ENCODE measurements around the gene PARS2. TPM values are rescaled to one million over a fixed set of nuclear protein-coding genes. Genes with fewer than 3 reads are reported as not detected.

PARS2 gene
- polyA plus RNA-seq, 1 donor (not counting 4 experiments of a cell fraction or from before 2014, with no cell fraction given): 3.0 TPM

DNA sequence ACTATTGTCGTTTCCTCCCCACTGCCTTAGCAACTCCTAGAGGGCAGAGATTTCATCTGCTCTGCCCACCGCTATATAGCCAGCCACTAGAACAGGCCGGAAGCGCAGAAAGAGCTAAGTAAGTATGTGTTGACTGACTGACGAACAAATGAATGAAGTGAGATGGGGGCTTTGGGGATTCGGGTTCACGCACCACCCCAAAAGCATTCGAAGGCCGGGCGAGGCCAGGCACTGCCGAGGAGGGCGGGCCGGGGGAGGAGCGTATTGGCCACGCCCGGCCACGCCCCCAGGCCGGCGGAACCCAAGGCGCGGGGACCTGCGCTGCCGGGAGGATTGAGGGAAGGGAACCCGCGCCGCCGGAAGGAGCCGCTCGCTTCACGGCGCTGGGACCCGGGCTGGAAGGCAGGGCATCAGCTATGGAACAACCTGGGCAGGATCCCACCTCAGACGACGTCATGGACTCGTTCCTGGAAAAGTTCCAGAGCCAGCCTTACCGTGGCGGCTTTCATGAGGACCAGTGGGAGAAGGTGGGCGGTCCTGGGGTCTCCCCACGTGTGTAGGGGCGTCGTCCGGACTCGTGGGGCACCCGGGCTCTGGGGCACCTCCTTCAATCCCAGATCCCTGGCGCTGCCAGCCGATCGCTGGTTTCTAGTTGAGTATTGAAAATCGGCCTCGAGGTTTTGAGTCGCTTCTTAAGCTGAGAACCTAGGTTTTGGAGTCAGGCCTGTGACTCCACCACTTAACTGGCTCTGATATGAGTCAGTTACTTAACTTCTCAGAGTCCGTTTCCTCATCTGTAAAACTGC lies 48.6 kb downstream of the PARS2 start, which contains the start of gene TTC4:
TTC4 (plus strand) TSS at position 369 of the 806 bp plus-strand sequence; CDS start at position 417, 48 bp downstream.
- FAIRE-seq: peak; percentile 59
- peaks cover 5 to 17% of the 10 kb centered on the region in 2 experiments for H3K36me3 ChIP-seq (ENCODE audit: control insufficient read depth in 2 of 2, extremely low read depth in 1 of 2, insufficient read depth in 2 of 2, low read length in 2 of 2)
- dilution Hi-C loops (cut with MboI; ENCODE audit: extremely low pct_ligation_motif_present, low sequenced_read_pairs): no loop called here

DNA sequence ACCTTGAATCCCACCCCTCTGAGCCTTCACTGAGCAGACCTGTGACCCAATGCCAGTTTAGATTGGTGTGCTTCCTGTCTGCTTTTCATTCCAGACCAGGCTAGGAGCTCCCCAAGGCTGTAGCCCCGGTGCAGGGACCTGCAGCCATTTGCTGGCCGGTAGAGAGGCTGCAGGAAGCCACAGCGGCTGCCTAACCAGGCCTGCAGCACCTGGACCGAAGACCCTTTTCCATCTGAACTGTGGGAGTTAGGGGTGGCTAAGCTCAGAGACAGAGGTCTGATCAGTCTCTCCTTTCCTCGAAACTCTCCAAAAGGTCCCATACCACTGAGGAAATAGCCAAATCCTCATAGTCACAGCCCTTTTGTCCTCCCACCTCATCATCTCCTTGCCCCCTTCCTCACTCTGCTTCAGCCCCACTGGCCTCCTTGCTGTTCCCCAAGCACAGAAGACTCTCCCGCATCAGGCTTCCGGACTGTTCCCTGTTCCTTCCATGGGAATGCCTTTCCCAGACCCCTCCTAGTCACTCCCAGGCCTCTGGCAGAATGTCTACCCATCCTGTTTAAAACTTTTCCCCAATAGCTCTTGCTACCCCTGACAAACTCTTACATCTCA lies 49.3 kb downstream of the PARS2 start:
- Histone ChIP-seq H3K27me3 (ENCODE audit: control insufficient read depth, extremely low read depth, insufficient read depth, low read length) (no peaks in the 10 kb centered on the region), H3K36me3 (ENCODE audit: control insufficient read depth in 2 of 2, extremely low read depth in 1 of 2, insufficient read depth in 2 of 2, low read length in 2 of 2) (peaks cover 5 to 14% of the 10 kb centered on the region in 2 experiments), H3K79me2 (ENCODE audit: control insufficient read depth, insufficient read depth, low read length) (peaks cover 29% of the 10 kb centered on the region), H3K27ac (ENCODE audit: control insufficient read depth, insufficient read depth, low read length) (no peak overlapping the region), H3K9me3 (ENCODE audit: control insufficient read depth, low read depth, low read length) (no peaks in the 10 kb centered on the region), H3K9ac (ENCODE audit: control insufficient read depth, extremely low read depth, insufficient read depth, low read length) (no peak overlapping the region), H2AFZ (ENCODE audit: control insufficient read depth, low read length) (peak overlapping the region; percentile 91), H3K4me1 (ENCODE audit: control insufficient read depth, extremely low read depth, insufficient read depth, low read length) (peaks cover 12% of the 10 kb centered on the region), H3K4me2 (ENCODE audit: control insufficient read depth, extremely low read depth, insufficient read depth, low read depth, low read length) (peak overlapping the region; percentile 90), H3K4me3 (ENCODE audit: control insufficient read depth in 2 of 3, extremely low read depth in 1 of 3, insufficient read depth in 2 of 3, low read depth in 1 of 3, low read length in 3 of 3) (peak overlapping the region in 1 of 3 experiments; percentile 61), H4K20me1 (ENCODE audit: control insufficient read depth, extremely low read depth, insufficient read depth, low read length) (no peaks in the 10 kb centered on the region), H3K9me1 (ENCODE audit: control insufficient read depth, extremely low read depth, insufficient read depth, low read length) (no peaks in the 10 kb centered on the region)
- dilution Hi-C loops (cut with MboI; ENCODE audit: extremely low pct_ligation_motif_present, low sequenced_read_pairs): no loop called here
- DNase-seq (ENCODE audit: low read depth, low spot score) (no peak), FAIRE-seq (no peak)
- TF ChIP-seq EZH2 (IDR thresholded peaks at IDR 0.05; ENCODE audit: low read length): no peak
- TF ChIP-seq, protein P1, sequence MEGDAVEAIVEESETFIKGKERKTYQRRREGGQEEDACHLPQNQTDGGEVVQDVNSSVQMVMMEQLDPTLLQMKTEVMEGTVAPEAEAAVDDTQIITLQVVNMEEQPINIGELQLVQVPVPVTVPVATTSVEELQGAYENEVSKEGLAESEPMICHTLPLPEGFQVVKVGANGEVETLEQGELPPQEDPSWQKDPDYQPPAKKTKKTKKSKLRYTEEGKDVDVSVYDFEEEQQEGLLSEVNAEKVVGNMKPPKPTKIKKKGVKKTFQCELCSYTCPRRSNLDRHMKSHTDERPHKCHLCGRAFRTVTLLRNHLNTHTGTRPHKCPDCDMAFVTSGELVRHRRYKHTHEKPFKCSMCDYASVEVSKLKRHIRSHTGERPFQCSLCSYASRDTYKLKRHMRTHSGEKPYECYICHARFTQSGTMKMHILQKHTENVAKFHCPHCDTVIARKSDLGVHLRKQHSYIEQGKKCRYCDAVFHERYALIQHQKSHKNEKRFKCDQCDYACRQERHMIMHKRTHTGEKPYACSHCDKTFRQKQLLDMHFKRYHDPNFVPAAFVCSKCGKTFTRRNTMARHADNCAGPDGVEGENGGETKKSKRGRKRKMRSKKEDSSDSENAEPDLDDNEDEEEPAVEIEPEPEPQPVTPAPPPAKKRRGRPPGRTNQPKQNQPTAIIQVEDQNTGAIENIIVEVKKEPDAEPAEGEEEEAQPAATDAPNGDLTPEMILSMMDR (optimal IDR thresholded peaks at IDR 0.05 in 1 of 3, IDR thresholded peaks at IDR 0.05 in 1 of 3, conservative IDR thresholded peaks at IDR 0.05 in 1 of 3; ENCODE audit: extremely low read depth in 1 of 3, insufficient read depth in 2 of 3, low read length in 3 of 3): no peak

More for the DNA sequence above, 48.6 kb downstream of the PARS2 start, which contains the start of gene TTC4:
- no peaks in the 10 kb centered on the region for H4K20me1 ChIP-seq (ENCODE audit: control insufficient read depth, extremely low read depth, insufficient read depth, low read length)
- H3K9me1 ChIP-seq (ENCODE audit: control insufficient read depth, extremely low read depth, insufficient read depth, low read length): no peaks in the 10 kb centered on the region
- peaks cover 12% of the 10 kb centered on the region for H3K4me1 ChIP-seq (ENCODE audit: control insufficient read depth, extremely low read depth, insufficient read depth, low read length)
- no peaks in the 10 kb centered on the region for H3K27me3 ChIP-seq (ENCODE audit: control insufficient read depth, extremely low read depth, insufficient read depth, low read length)
- DNase-seq (ENCODE audit: low read depth, low spot score): peak; percentile 71
- H3K9me3 ChIP-seq (ENCODE audit: control insufficient read depth, low read depth, low read length): no peaks in the 10 kb centered on the region
- peak within 1 kb of the TSS; percentile 92 for H3K9ac ChIP-seq (ENCODE audit: control insufficient read depth, extremely low read depth, insufficient read depth, low read length)
- peak within 1 kb of the TSS; percentile 93 for H3K27ac ChIP-seq (ENCODE audit: control insufficient read depth, insufficient read depth, low read length)
- peaks cover 29% of the 10 kb centered on the region for H3K79me2 ChIP-seq (ENCODE audit: control insufficient read depth, insufficient read depth, low read length)
- H3K4me3 ChIP-seq (ENCODE audit: control insufficient read depth in 2 of 3, extremely low read depth in 1 of 3, insufficient read depth in 2 of 3, low read depth in 1 of 3, low read length in 3 of 3): peak within 1 kb of the TSS; percentile 88 to 99 (median 93)
- TF ChIP-seq EZH2 (IDR thresholded peaks at IDR 0.05; ENCODE audit: low read length): no peak
- TF ChIP-seq, protein P1 (optimal IDR thresholded peaks at IDR 0.05 in 1 of 3, IDR thresholded peaks at IDR 0.05 in 1 of 3, conservative IDR thresholded peaks at IDR 0.05 in 1 of 3; ENCODE audit: extremely low read depth in 1 of 3, insufficient read depth in 2 of 3, low read length in 3 of 3): no peak
- peak within 1 kb of the TSS; percentile 95 for H3K4me2 ChIP-seq (ENCODE audit: control insufficient read depth, extremely low read depth, insufficient read depth, low read depth, low read length)
- H2AFZ ChIP-seq (ENCODE audit: control insufficient read depth, low read length): peak within 1 kb of the TSS; percentile 96
